Mesenchymal stem cell (in vitro differentiated cells and primary cell): ENCODE measurements around the gene SAMMSON.

Experiments
- DNase-seq: peaks from one replicate; pipeline ENCODE4 v3.0.0-alpha.2; 2013
- H2AFZ ChIP-seq: one replicate; pipeline ENCODE4 v1.6.1; 2013; ENCODE audit warnings: low read depth, mild to moderate bottlenecking, control low read depth, inconsistent platforms, low read length, moderate library complexity
- H2AK5ac ChIP-seq: 2 replicates; pipeline ENCODE4 v1.6.1; 2013; ENCODE audit warnings: low read length, moderate library complexity, mild to moderate bottlenecking, inconsistent platforms; ENCODE audit not compliant: severe bottlenecking
- H2BK120ac ChIP-seq: one replicate; pipeline ENCODE4 v1.6.1; 2013; ENCODE audit warnings: low read depth, mild to moderate bottlenecking, inconsistent platforms, low read length, moderate library complexity
- H2BK12ac ChIP-seq, 2 experiments: one replicate each; pipeline ENCODE4 v1.6.1; 2013; ENCODE audit warnings: inconsistent platforms in 2 of 2, low read length in 2 of 2, mild to moderate bottlenecking in 2 of 2, moderate library complexity in 2 of 2, control low read depth in 1 of 2
- H2BK15ac ChIP-seq: one replicate; pipeline ENCODE4 v1.6.1; 2013; ENCODE audit warnings: mild to moderate bottlenecking, low read depth, inconsistent platforms; ENCODE audit not compliant: poor library complexity, severe bottlenecking
- H2BK5ac ChIP-seq: 2 replicates; pipeline ENCODE4 v1.6.1; 2013; ENCODE audit warnings: low read depth, mild to moderate bottlenecking, low read length, control low read depth, inconsistent platforms; ENCODE audit not compliant: poor library complexity, severe bottlenecking
- H3K14ac ChIP-seq, 2 experiments: one replicate each; pipeline ENCODE4 v1.6.1; 2013; ENCODE audit warnings: inconsistent platforms in 2 of 2, low read length in 2 of 2, control low read depth in 1 of 2, mild to moderate bottlenecking in 1 of 2, moderate library complexity in 1 of 2
- H3K18ac ChIP-seq, 2 experiments: one replicate each; pipeline ENCODE4 v1.6.1; 2013; ENCODE audit warnings: inconsistent platforms in 2 of 2, low read length in 2 of 2, control low read depth in 1 of 2, low read depth in 1 of 2, mild to moderate bottlenecking in 1 of 2
- H3K23ac ChIP-seq, 2 experiments: one replicate each; pipeline ENCODE4 v1.6.1; 2013; ENCODE audit warnings: inconsistent platforms in 2 of 2, low read length in 2 of 2, mild to moderate bottlenecking in 2 of 2, moderate library complexity in 2 of 2, control low read depth in 1 of 2
- H3K27ac ChIP-seq: 2 replicates; pipeline ENCODE4 v1.5.1; 2013; ENCODE audit warnings: mild to moderate bottlenecking, moderate library complexity, low read length, control low read depth, inconsistent platforms; ENCODE audit not compliant: poor library complexity, severe bottlenecking
- H3K27me3 ChIP-seq, 2 experiments: 2 replicates each; pipeline versions ENCODE4 v1.6.1 to v1.7.0; 2013; ENCODE audit warnings: low read length in 2 of 2, mild to moderate bottlenecking in 2 of 2, moderate library complexity in 2 of 2, control low read depth in 1 of 2, inconsistent platforms in 1 of 2; ENCODE audit not compliant: control insufficient read depth in 1 of 2, insufficient read depth in 1 of 2
- H3K36me3 ChIP-seq, 2 experiments: 2 replicates each; pipeline versions ENCODE4 v1.6.1 to v1.7.0; 2013; ENCODE audit warnings: low read length in 2 of 2, control low read depth in 1 of 2, inconsistent platforms in 1 of 2, low read depth in 1 of 2, mild to moderate bottlenecking in 1 of 2; ENCODE audit not compliant: insufficient read depth in 2 of 2, control insufficient read depth in 1 of 2
- H3K4ac ChIP-seq, 2 experiments: one replicate each; pipeline ENCODE4 v1.6.1; 2013; ENCODE audit warnings: inconsistent platforms in 2 of 2, low read length in 2 of 2, mild to moderate bottlenecking in 2 of 2, moderate library complexity in 2 of 2, control low read depth in 1 of 2, low read depth in 1 of 2
- H3K4me1 ChIP-seq: 2 replicates; pipeline ENCODE4 v1.6.1; 2013; ENCODE audit warnings: low read depth, low read length, control low read depth; ENCODE audit not compliant: control insufficient read depth, insufficient read depth
- H3K4me2 ChIP-seq: 2 replicates; pipeline ENCODE4 v1.6.1; 2013; ENCODE audit warnings: low read length, mild to moderate bottlenecking, inconsistent platforms; ENCODE audit not compliant: poor library complexity, severe bottlenecking
- H3K4me3 ChIP-seq, 2 experiments: 2 replicates each; pipeline versions ENCODE4 v1.5.1 to v1.7.0; 2013; ENCODE audit warnings: low read length in 2 of 2, mild to moderate bottlenecking in 2 of 2, control low read depth in 1 of 2, low read depth in 1 of 2; ENCODE audit not compliant: insufficient read depth in 1 of 2
- H3K79me1 ChIP-seq: replicated peaks from 2 replicates; pipeline ENCODE4 v1.6.1; 2013; ENCODE audit warnings: mild to moderate bottlenecking, control low read depth, low read length, inconsistent platforms; ENCODE audit not compliant: poor library complexity, severe bottlenecking
- H3K9ac ChIP-seq: 2 replicates; pipeline ENCODE4 v1.7.0; 2013; ENCODE audit warnings: mild to moderate bottlenecking, low read length, moderate library complexity
- H3K9me3 ChIP-seq: 2 replicates; pipeline ENCODE4 v1.7.0; 2013; ENCODE audit warnings: mild to moderate bottlenecking, low read length; ENCODE audit not compliant: control insufficient read depth
- H4K8ac ChIP-seq: one replicate; pipeline ENCODE4 v1.6.1; 2013; ENCODE audit warnings: inconsistent platforms, mild to moderate bottlenecking, low read length, moderate library complexity
- H4K91ac ChIP-seq: one replicate; pipeline ENCODE4 v1.6.1; 2013; ENCODE audit warnings: mild to moderate bottlenecking, low read length, inconsistent platforms
- WGBS: methylation state at CpG from one replicate; pipeline ENCODE4 v1.1.7; 2013; ENCODE audit warnings: mixed read lengths; 5-methylcytosine and 5-hydroxymethylcytosine counted together

The SAMMSON gene

DNA sequence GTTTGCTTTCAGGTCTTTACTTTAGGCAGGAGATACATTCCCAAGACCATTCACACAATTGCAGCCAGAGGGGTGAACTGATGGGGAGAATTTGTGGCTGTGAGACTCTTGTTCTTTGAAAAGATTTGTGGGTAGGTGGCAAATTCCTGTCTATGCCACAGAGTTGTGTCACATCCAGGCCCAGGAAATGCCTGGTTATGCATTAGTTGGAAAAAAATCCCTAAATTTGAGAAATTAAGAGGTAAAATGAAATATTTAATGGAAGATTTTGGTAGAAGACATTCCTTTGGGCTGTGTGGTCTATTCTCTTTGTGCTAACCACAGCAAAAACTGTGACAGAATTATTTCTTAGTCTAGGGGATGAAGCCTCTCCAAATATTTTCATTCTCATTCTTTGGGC, 28.8 kb downstream of the SAMMSON start:
- no peak overlapping the region for H3K23ac ChIP-seq
- H2AK5ac ChIP-seq, result no peak overlapping the region
- no peak overlapping the region for H3K18ac ChIP-seq
- no peaks in the 10 kb centered on the region for H3K9me3 ChIP-seq
- no peak overlapping the region for H2BK15ac ChIP-seq
- H4K91ac ChIP-seq, result no peak overlapping the region
- no peak overlapping the region for H3K9ac ChIP-seq
- no peak overlapping the region for H3K4me3 ChIP-seq
- peaks cover 0 to 2% of the 10 kb centered on the region in 2 experiments for H3K27me3 ChIP-seq
- H3K4me2 ChIP-seq, result no peak overlapping the region
- no peak overlapping the region for H2BK5ac ChIP-seq
- no peak overlapping the region for H2BK120ac ChIP-seq
- H3K4me1 ChIP-seq, result no peaks in the 10 kb centered on the region
- no peak overlapping the region for H3K4ac ChIP-seq
- no peak overlapping the region for H4K8ac ChIP-seq
- H3K14ac ChIP-seq, result no peak overlapping the region
- H2BK12ac ChIP-seq, result no peak overlapping the region
- H3K79me1 ChIP-seq, result no peaks in the 10 kb centered on the region
- H3K27ac ChIP-seq, result no peak overlapping the region
- no peaks in the 10 kb centered on the region for H3K36me3 ChIP-seq
- H2AFZ ChIP-seq, result no peak overlapping the region
- no peak for DNase-seq

DNA sequence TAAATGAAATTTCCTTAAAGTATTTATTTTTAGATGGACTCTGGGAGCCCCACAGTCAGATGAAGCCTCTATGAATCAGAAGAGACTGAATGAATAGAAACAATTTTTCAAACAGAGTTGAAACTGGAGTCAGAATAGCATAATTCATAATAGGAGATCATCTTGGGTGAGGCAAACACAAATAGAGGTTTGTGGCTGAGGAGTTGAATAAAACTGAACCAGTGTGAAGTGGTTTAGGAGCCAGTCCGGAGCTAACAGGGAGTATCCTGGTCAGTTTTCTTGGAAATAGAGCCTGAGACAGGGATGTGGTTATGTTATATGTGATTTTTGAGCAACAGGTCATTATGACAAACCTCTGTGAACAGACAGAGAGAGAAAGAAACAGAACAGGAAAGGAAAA, 39.2 kb downstream of the SAMMSON start:
- Histone ChIP-seq H3K14ac (no peak overlapping the region), H3K27ac (no peak overlapping the region), H3K18ac (no peak overlapping the region), H2BK15ac (no peak overlapping the region), H2BK5ac (no peak overlapping the region), H3K4me3 (no peak overlapping the region), H3K27me3 (peaks cover 0 to 9% of the 10 kb centered on the region in 2 experiments), H3K4me1 (no peaks in the 10 kb centered on the region), H2AFZ (no peak overlapping the region), H3K36me3 (no peaks in the 10 kb centered on the region), H3K79me1 (no peaks in the 10 kb centered on the region), H3K9me3 (no peaks in the 10 kb centered on the region), H3K4me2 (no peak overlapping the region), H3K4ac (no peak overlapping the region), H4K8ac (no peak overlapping the region), H2AK5ac (no peak overlapping the region), H3K9ac (no peak overlapping the region), H2BK12ac (no peak overlapping the region), H3K23ac (no peak overlapping the region), H2BK120ac (no peak overlapping the region), H4K91ac (no peak overlapping the region)
- WGBS, result 58% methylated on average over 1 of the region's 1 CpG
- DNase-seq, result no peak

DNA sequence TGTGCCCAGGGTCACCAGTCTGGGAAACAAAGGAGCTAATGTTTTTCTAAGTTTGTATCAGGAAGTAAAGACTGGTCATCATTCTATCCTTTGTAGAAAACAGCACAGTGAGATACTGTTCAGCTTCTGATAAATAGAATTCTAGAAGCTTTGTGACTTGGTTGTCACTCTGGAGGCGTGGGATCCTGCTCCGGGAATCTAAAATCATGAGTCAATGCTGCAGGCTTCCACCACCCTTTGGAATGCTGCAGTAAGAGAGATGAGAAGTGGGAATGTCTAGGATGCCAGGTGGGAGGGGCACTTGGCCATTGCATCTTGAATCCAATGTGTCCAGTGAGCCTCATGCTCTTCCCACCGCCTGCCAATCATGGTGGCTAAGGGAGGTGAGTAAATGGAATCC, 40.9 kb downstream of the SAMMSON start:
- Histone ChIP-seq H3K4me3 (no peak overlapping the region), H2BK120ac (no peak overlapping the region), H3K36me3 (no peaks in the 10 kb centered on the region), H3K27ac (no peak overlapping the region), H2BK15ac (no peak overlapping the region), H4K8ac (no peak overlapping the region), H3K79me1 (no peaks in the 10 kb centered on the region), H2AFZ (no peak overlapping the region), H3K27me3 (peaks cover 0 to 9% of the 10 kb centered on the region in 2 experiments), H2BK12ac (no peak overlapping the region), H3K4me1 (no peaks in the 10 kb centered on the region), H3K4me2 (no peak overlapping the region), H3K23ac (no peak overlapping the region), H3K9ac (no peak overlapping the region), H2BK5ac (no peak overlapping the region), H2AK5ac (no peak overlapping the region), H3K14ac (no peak overlapping the region), H3K9me3 (no peaks in the 10 kb centered on the region), H4K91ac (no peak overlapping the region), H3K18ac (no peak overlapping the region), H3K4ac (no peak overlapping the region)
- WGBS, result 89% methylated on average over 3 of the region's 3 CpGs
- DNase-seq, result no peak

DNA sequence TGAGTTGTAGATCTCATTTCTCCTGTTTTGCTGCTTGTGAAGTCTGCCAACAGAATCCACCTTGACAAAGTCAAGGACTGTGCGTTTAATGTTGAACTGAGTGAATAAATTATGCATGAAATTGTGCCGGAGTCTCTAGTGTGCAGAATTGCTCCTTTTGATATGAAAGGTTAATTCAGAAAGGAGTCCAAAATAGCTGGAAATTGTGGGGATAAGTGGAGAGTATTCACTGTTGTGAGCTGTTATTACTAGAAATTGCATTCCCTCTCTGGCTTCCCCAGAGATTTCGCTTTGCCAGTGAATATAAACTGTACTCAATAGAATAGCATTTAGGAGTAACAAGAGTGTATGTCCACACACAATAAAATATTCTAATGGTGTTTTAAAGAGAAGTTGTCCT, 43.1 kb downstream of the SAMMSON start:
- Histone ChIP-seq H2AK5ac (no peak overlapping the region), H3K9ac (no peak overlapping the region), H2BK15ac (no peak overlapping the region), H2AFZ (no peak overlapping the region), H4K8ac (no peak overlapping the region), H2BK120ac (no peak overlapping the region), H3K27me3 (peaks cover 0 to 5% of the 10 kb centered on the region in 2 experiments), H3K14ac (no peak overlapping the region), H4K91ac (no peak overlapping the region), H3K9me3 (no peaks in the 10 kb centered on the region), H3K18ac (no peak overlapping the region), H3K4me3 (no peak overlapping the region), H3K4me2 (no peak overlapping the region), H3K4me1 (no peaks in the 10 kb centered on the region), H2BK12ac (no peak overlapping the region), H2BK5ac (no peak overlapping the region), H3K23ac (no peak overlapping the region), H3K4ac (no peak overlapping the region), H3K27ac (no peak overlapping the region), H3K79me1 (no peaks in the 10 kb centered on the region), H3K36me3 (no peaks in the 10 kb centered on the region)
- no peak for DNase-seq
- WGBS, result 89% methylated on average over 2 of the region's 3 CpGs
